Lung (tissue), 12 donors: ENCODE measurements around the gene CEP72. TPM values are rescaled to one million over a fixed set of nuclear protein-coding genes. Genes with fewer than 3 reads are reported as not detected.

Source experiments
- ATAC-seq: fragments of 200-7000 bp; cut with Tn5 transposase; one replicate; pipeline ENCODE4 v1.9.1; 2020; ENCODE audit warnings: moderate number of reproducible peaks; ENCODE audit not compliant: insufficient read depth, low FRiP score
- DNase-seq, 3 donors: peaks; one replicate each; pipeline ENCODE4 v3.0.0-alpha.2; 2013 to 2017
- H3K27ac ChIP-seq, 2 donors: one replicate each; pipeline ENCODE4 v1.5.1; 2013; ENCODE audit warnings: mild to moderate bottlenecking in 2 of 2, moderate library complexity in 2 of 2, control low read depth in 1 of 2, inconsistent platforms in 1 of 2, low read depth in 1 of 2, low read length in 1 of 2
- H3K27me3 ChIP-seq, 3 donors: one replicate each; pipeline ENCODE4 v1.5.1; 2013; ENCODE audit warnings: low read length in 2 of 3; ENCODE audit not compliant: control insufficient read depth in 3 of 3, insufficient read depth in 3 of 3
- H3K36me3 ChIP-seq, 4 donors: one replicate each; pipeline ENCODE4 v1.5.1; 2013; ENCODE audit warnings: low read length in 4 of 4, mild to moderate bottlenecking in 1 of 4, moderate library complexity in 1 of 4; ENCODE audit not compliant: control insufficient read depth in 4 of 4, insufficient read depth in 4 of 4
- H3K4me1 ChIP-seq, 5 donors: one replicate each; pipeline ENCODE4 v1.5.1; 2013; ENCODE audit warnings: low read length in 5 of 5, mild to moderate bottlenecking in 2 of 5, moderate library complexity in 1 of 5; ENCODE audit not compliant: control insufficient read depth in 5 of 5, insufficient read depth in 5 of 5
- H3K4me3 ChIP-seq: one replicate; pipeline ENCODE4 v1.5.1; 2013; ENCODE audit warnings: mild to moderate bottlenecking, control low read depth, moderate library complexity
- H3K9ac ChIP-seq, 2 donors: one replicate each; pipeline ENCODE4 v1.5.1; 2013; ENCODE audit warnings: low read length in 2 of 2, control low read depth in 1 of 2; ENCODE audit not compliant: insufficient read depth in 1 of 2
- H3K9me3 ChIP-seq, 4 donors: one replicate each; pipeline ENCODE4 v1.5.1; 2013; ENCODE audit warnings: low read length in 3 of 4, mild to moderate bottlenecking in 1 of 4, moderate library complexity in 1 of 4; ENCODE audit not compliant: control insufficient read depth in 4 of 4, insufficient read depth in 3 of 4
- WGBS, 2 donors: extraction: QIAGEN DNeasy Blood & Tissue Kit; methylation state at CpG; one replicate each; pipeline ENCODE4 v1.1.7; 2013; 5-methylcytosine and 5-hydroxymethylcytosine counted together
- polyA plus RNA-seq, 2 donors: library from polyadenylated mRNA; stranded (reverse); fragments of 200-250 nt; gene quantifications; one replicate each; pipeline ENCODE4 v1.2.1, GENCODE V29; 2013
- total RNA-seq, 2 donors: library from RNA; depleted of rRNA in 1 of 2; stranded (reverse); fragments of >200 nt in 1 of 2; gene quantifications; one replicate each; pipeline ENCODE4 v1.2.1, GENCODE V29; 2014 to 2021
- TF ChIP-seq, protein P1 (sequence below): IDR thresholded peaks from 2 replicates; pipeline ENCODE4 v1.5.1; 2012; ENCODE audit warnings: mild to moderate bottlenecking; ENCODE audit errors: control extremely low read depth, extremely low read depth
- donor health status: control.
- donor health status: control.
- donor health status: Bipolar disorder and iron deficiency.
- donor health status: healthy.
- donor health status: DM: yes; HTN: yes; CAD: no.

Gene CEP72
- total and polyA plus RNA-seq, 4 donors: 3.1 to 12.1 (median 6.0) TPM

DNA sequence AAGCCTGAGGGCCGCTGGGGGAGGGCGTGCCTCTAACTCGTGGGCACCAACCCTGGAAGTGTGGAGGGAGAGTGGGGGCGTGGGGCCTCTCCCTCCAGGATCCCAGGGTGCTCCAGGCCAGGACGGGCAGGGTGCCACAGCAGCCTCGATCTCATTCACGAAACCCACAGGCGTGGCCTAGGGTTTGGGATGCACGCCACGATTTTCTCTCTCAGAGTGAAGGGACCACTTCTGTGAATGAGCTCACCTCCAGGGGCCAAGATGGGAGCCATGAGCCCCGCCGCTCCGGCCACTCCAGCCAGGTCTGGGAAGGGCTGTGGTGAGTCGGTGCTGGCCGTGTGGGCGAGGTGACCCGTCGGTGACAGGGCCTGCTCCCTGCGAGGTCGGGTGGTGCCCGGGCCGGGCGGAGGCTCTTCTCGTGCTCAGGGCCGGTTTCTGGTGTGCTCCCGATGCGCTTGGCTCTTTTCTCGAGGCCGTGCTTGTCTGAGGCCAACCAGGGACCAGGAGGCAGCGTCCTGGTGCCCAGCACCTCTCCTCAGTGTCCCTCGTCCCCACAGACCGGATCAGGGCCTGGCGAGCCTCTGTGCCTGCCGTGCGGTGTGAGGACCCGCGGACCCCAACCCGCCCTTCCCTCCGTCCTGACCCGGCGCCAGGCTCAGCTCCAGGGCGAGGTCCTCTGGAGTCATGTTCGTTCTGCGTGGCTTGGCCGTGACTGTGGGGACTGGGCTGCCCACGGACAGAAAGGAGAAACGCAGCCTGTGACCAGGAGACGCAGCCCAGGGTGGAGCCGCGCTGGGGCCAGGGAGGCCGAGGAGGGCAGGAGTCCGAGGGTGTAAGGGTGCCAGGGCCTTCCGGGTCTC lies 50.0 kb downstream of the CEP72 start:
- peaks cover 0 to 8% (median 5%) of the 10 kb centered on the region in 4 donors for H3K9me3 ChIP-seq
- H3K4me1 ChIP-seq: no peaks in the 10 kb centered on the region
- TF ChIP-seq, protein P1, sequence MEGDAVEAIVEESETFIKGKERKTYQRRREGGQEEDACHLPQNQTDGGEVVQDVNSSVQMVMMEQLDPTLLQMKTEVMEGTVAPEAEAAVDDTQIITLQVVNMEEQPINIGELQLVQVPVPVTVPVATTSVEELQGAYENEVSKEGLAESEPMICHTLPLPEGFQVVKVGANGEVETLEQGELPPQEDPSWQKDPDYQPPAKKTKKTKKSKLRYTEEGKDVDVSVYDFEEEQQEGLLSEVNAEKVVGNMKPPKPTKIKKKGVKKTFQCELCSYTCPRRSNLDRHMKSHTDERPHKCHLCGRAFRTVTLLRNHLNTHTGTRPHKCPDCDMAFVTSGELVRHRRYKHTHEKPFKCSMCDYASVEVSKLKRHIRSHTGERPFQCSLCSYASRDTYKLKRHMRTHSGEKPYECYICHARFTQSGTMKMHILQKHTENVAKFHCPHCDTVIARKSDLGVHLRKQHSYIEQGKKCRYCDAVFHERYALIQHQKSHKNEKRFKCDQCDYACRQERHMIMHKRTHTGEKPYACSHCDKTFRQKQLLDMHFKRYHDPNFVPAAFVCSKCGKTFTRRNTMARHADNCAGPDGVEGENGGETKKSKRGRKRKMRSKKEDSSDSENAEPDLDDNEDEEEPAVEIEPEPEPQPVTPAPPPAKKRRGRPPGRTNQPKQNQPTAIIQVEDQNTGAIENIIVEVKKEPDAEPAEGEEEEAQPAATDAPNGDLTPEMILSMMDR: no peak
- no peak overlapping the region for H3K9ac ChIP-seq
- ATAC-seq: no peak
- no peak overlapping the region for H3K27ac ChIP-seq
- no peaks in the 10 kb centered on the region for H3K27me3 ChIP-seq
- no peak for DNase-seq
- H3K36me3 ChIP-seq: peaks cover 0 to 64% (median 31%) of the 10 kb centered on the region in 4 donors
- WGBS, 2 donors: 97% methylated on average over 48 to 53 of the region's 53 CpGs
- H3K4me3 ChIP-seq: no peak overlapping the region

DNA sequence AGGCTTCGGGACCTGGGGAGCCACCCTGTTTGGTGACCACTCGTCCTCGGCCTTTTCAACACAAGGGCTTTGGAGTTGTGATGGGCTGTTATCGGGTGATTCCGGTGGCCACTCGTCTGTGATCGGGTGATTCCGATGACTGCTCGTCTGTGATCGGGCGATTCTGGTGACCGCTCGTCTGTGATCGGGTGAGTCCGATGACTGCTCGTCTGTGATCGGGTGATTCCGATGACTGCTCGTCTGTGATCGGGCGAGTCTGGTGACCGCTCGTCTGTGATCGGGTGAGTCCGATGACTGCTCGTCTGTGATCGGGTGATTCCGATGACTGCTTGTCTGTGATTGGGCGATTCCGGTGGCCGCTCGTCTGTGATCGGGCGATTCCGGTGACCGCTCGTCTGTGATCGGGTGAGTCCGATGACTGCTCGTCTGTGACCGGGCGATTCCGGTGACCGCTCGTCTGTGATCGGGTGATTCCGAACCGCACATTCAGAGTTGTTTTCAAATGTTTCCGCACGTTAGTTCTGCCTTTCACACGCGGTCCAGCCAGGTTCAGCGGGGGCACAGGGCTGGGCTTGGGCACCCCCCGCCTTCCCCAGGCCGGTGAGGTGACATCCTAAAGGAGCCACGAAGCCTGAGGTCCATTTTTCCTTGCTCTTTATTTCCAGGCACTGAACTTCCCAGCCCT lies 50.8 kb downstream of the CEP72 start:
- no peak for DNase-seq

DNA sequence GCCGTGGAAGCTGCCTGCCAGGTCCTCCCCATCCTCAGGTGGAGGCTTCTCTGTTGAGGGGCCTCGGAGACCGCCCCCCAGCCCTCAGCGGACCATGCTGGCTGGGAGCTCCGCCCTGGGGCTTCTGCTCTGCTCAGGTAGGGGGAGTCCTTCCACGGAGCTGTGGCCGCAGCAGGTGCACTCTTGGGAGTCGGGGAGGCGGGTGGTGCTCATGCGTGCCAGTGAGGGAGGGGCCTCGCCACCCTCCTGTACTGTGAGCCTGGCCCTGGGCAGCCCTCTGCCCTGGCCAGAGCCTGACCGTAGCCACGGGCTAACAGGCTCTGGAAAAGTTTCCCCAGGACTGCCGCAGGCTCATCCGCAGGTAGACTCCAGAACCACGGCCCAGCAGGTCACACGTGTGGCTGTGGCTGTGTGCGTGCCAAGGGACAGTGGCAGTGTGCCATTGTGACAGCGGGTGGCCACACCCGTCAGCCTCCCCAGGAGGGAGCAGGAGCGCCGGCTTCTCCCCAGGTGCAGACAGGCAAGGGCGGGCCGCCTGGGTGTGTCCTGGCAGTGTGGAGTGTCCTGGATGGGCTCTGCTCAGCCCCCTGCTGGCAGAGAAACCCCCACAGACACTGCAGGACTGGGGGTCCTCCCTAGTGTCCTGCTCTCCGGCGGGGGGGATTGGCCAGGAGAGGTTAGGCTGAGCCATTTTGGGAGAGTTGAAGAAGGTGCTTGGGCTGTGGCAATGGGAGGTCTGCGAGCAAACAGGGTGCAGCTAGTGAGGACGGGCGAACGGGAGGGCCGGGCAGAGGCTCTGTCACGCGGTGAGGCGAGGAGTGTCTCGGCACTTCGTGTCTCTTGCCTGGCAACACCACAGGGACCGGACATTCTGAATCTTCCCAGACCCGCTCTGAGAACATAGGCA lies 51.5 kb downstream of the CEP72 start:
- ATAC-seq: no peak
- TF ChIP-seq, protein P1: no peak
- Histone ChIP-seq H3K36me3 (peaks cover 0 to 55% (median 26%) of the 10 kb centered on the region in 4 donors), H3K4me3 (no peak overlapping the region), H3K9me3 (peaks cover 0 to 2% (median 0%) of the 10 kb centered on the region in 4 donors), H3K9ac (no peak overlapping the region), H3K27me3 (no peaks in the 10 kb centered on the region), H3K4me1 (no peaks in the 10 kb centered on the region), H3K27ac (no peak overlapping the region)
- WGBS, 2 donors: 95 to 96% methylated on average over 37 to 38 of the region's 38 CpGs
- DNase-seq: no peak

More for the DNA sequence above, 50.8 kb downstream of the CEP72 start:
- Histone ChIP-seq H3K27ac (no peak overlapping the region), H3K9me3 (peaks cover 0 to 6% (median under 1%) of the 10 kb centered on the region in 4 donors), H3K4me1 (no peaks in the 10 kb centered on the region), H3K9ac (no peak overlapping the region), H3K36me3 (peaks cover 0 to 59% (median 26%) of the 10 kb centered on the region in 4 donors), H3K27me3 (no peaks in the 10 kb centered on the region), H3K4me3 (no peak overlapping the region)
- whole genome bisulfite sequencing, 2 donors: 94 to 98% methylated on average over 56 of the region's 56 CpGs
- TF ChIP-seq, protein P1: no peak
- no peak for ATAC-seq
